ENCODE measurements around the gene MRPL12. TPM values are rescaled to one million over a fixed set of nuclear protein-coding genes. Genes with fewer than 3 reads are reported as not detected.
A peak's percentile ranks its signal among the peaks of the same experiment; 100 is the strongest.

MRPL12 gene
- total and polyA plus RNA-seq, 9 of the 15 experiments (the other 6 are each of a cell fraction or from before 2014, with no cell fraction given): 0.94 to 338 (median 100) TPM

DNA sequence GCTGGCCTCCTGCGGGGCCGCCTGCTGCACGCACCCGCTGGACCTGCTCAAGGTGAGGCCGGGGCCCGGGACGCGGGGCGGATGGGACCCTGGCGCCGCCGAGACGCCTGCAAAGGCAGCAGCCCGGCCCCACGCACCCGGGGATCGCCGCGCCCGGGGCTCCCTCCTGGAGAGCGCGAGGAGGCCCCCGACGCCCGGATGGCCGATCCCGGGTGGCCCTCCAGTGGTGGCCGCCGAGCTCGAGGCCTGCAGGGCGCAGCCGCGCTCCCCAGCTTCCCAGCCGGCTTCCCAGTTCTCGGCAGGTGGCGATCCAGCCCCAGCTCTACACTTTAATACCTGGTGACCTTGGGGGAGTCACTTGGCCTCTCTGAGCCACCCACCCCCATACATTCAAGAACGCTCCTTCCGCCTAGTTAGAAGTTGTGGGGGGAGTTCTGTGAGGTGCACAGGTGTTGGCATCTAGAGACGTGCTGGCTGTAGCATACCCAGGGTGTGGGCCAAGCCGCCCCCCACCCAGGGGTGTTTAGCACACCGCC, 9.4 kb downstream of the MRPL12 start (continued):
- TF ChIP-seq, protein P1, sequence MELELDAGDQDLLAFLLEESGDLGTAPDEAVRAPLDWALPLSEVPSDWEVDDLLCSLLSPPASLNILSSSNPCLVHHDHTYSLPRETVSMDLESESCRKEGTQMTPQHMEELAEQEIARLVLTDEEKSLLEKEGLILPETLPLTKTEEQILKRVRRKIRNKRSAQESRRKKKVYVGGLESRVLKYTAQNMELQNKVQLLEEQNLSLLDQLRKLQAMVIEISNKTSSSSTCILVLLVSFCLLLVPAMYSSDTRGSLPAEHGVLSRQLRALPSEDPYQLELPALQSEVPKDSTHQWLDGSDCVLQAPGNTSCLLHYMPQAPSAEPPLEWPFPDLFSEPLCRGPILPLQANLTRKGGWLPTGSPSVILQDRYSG (tag; conservative IDR thresholded peaks at IDR 0.05; ENCODE audit: low read depth): no peak
- TF ChIP-seq MEF2A (IDR thresholded peaks at IDR 0.05; ENCODE audit: control insufficient read depth, low read depth, low read length) (no peak), ZFX (CRISPR knock-in tag; IDR thresholded peaks at IDR 0.05) (peak; percentile 16), ZKSCAN3 (CRISPR knock-in tag; IDR thresholded peaks at IDR 0.05) (no peak), ZNF830 (CRISPR knock-in tag; IDR thresholded peaks at IDR 0.05) (0 out of 2 replicates have a peak, but pooled peaks have one; percentile 61), RBBP5 (IDR thresholded peaks at IDR 0.05; ENCODE audit: borderline replicate concordance, insufficient read depth, low read length, poor library complexity, severe bottlenecking) (peak; percentile 18), NONO (IDR thresholded peaks at IDR 0.05; ENCODE audit: low read depth in 2 of 2, low read length in 1 of 2) (no peak), KLF16 (IDR thresholded peaks at IDR 0.05) (no peak), DNMT1 (IDR thresholded peaks at IDR 0.05) (no peak), ZNF217 (CRISPR knock-in tag; IDR thresholded peaks at IDR 0.05) (no peak), CREB1 (IDR thresholded peaks at IDR 0.05) (no peak), CREB1 (CRISPR knock-in tag; IDR thresholded peaks at IDR 0.05) (no peak), FOXP1 (CRISPR knock-in tag; IDR thresholded peaks at IDR 0.05) (no peak; the same call in 1 of the 2 replicates), POLR2G (IDR thresholded peaks at IDR 0.05; ENCODE audit: low read depth, low read length) (peak; percentile 77), KDM4B (IDR thresholded peaks at IDR 0.05; ENCODE audit: borderline replicate concordance in 2 of 2, low read depth in 1 of 2) (no peak), ERF (CRISPR knock-in tag; IDR thresholded peaks at IDR 0.05) (no peak), HSF4 (CRISPR knock-in tag; IDR thresholded peaks at IDR 0.05; ENCODE audit: borderline replicate concordance) (no peak), RNF2 (IDR thresholded peaks at IDR 0.05) (0 out of 2 replicates have a peak, but pooled peaks have one; percentile 18), CBX5 (IDR thresholded peaks at IDR 0.05; ENCODE audit: borderline replicate concordance, low read depth) (no peak), SUPT5H (IDR thresholded peaks at IDR 0.05) (0 out of 2 replicates have a peak, but pooled peaks have one; percentile 37)
- TF ChIP-seq, protein P2, sequence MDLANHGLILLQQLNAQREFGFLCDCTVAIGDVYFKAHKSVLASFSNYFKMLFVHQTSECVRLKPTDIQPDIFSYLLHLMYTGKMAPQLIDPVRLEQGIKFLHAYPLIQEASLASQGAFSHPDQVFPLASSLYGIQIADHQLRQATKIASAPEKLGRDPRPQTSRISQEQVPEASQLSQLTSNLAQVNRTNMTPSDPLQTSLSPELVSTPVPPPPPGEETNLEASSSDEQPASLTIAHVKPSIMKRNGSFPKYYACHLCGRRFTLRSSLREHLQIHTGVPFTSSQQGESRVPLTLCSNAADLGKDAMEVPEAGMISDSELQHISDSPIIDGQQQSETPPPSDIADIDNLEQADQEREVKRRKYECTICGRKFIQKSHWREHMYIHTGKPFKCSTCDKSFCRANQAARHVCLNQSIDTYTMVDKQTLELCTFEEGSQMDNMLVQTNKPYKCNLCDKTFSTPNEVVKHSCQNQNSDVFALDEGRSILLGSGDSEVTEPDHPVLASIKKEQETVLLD (IDR thresholded peaks at IDR 0.05): 0 out of 2 replicates have a peak, but pooled peaks have one; percentile 20
- TF ChIP-seq, protein P3, sequence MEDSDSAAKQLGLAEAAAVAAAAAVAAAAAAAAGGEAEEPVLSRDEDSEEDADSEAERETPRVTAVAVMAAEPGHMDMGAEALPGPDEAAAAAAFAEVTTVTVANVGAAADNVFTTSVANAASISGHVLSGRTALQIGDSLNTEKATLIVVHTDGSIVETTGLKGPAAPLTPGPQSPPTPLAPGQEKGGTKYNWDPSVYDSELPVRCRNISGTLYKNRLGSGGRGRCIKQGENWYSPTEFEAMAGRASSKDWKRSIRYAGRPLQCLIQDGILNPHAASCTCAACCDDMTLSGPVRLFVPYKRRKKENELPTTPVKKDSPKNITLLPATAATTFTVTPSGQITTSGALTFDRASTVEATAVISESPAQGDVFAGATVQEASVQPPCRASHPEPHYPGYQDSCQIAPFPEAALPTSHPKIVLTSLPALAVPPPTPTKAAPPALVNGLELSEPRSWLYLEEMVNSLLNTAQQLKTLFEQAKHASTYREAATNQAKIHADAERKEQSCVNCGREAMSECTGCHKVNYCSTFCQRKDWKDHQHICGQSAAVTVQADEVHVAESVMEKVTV (CRISPR knock-in tag; IDR thresholded peaks at IDR 0.05): no peak
- TF ChIP-seq, protein P4, sequence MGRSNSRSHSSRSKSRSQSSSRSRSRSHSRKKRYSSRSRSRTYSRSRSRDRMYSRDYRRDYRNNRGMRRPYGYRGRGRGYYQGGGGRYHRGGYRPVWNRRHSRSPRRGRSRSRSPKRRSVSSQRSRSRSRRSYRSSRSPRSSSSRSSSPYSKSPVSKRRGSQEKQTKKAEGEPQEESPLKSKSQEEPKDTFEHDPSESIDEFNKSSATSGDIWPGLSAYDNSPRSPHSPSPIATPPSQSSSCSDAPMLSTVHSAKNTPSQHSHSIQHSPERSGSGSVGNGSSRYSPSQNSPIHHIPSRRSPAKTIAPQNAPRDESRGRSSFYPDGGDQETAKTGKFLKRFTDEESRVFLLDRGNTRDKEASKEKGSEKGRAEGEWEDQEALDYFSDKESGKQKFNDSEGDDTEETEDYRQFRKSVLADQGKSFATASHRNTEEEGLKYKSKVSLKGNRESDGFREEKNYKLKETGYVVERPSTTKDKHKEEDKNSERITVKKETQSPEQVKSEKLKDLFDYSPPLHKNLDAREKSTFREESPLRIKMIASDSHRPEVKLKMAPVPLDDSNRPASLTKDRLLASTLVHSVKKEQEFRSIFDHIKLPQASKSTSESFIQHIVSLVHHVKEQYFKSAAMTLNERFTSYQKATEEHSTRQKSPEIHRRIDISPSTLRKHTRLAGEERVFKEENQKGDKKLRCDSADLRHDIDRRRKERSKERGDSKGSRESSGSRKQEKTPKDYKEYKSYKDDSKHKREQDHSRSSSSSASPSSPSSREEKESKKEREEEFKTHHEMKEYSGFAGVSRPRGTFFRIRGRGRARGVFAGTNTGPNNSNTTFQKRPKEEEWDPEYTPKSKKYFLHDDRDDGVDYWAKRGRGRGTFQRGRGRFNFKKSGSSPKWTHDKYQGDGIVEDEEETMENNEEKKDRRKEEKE (IDR thresholded peaks at IDR 0.05; ENCODE audit: borderline replicate concordance in 1 of 2, control insufficient read depth in 1 of 2, low read depth in 2 of 2, low read length in 1 of 2): no peak
